ENCODE data around the gene RTKN2. TPM values are rescaled to one million over a fixed set of nuclear protein-coding genes. Genes with fewer than 3 reads are reported as not detected.

RTKN2 gene
- total and polyA plus RNA-seq, 9 of the 15 experiments (the other 6 are each of a cell fraction or from before 2014, with no cell fraction given), result 0.03 to 0.11 (median 0.05) TPM; not detected in 2

- TF ChIP-seq TCF7L2 (IDR thresholded peaks at IDR 0.05; ENCODE audit: low read depth, low read length) (no peak), MCM2 (IDR thresholded peaks at IDR 0.05; ENCODE audit: low read depth) (no peak), ZNF76 (CRISPR knock-in tag; IDR thresholded peaks at IDR 0.05; ENCODE audit: borderline replicate concordance) (no peak)
These were observed 93.4 kb downstream of the RTKN2 start (continued) for GRCh38 chr10:62175251-62175650.

- BruUV-seq (replicated peaks), result no TSS peak
- CTCF ChIA-PET (ENCODE audit: low intra/inter-chr PET ratio), result no interaction called here
- H4K20me1 ChIP-seq (replicated peaks; ENCODE audit: control insufficient read depth, insufficient read depth, low read length), result no peaks in the 10 kb centered on the region
These were observed 96.2 kb downstream of the RTKN2 start for GRCh38 chr10:62172465-62172864.

GRCh38 chr10:62171791-62172190 is 96.9 kb downstream of the RTKN2 start:
- H3K27ac ChIP-seq (ENCODE audit: extremely low read depth, low read depth, low read length), result no peak overlapping the region
- WGBS (ENCODE audit: insufficient coverage, low coverage, missing lambda C conversion rate), result 2% methylated on average over 2 of the region's 2 CpGs
- in situ Hi-C loops (cut with MboI) (no loop called here), intact Hi-C loops (cut with micrococcal nuclease) (no loop called here)
- no peak for ATAC-seq
- ChIA-PET CTCF (ENCODE audit: low intra/inter-chr PET ratio) (no interaction called here), POLR2A (no interaction called here)
- H3K9me3 ChIP-seq (replicated peaks; ENCODE audit: control insufficient read depth, insufficient read depth, low read depth, low read length), result no peaks in the 10 kb centered on the region
- H3K4me1 ChIP-seq (replicated peaks in 1 of 2; ENCODE audit: control insufficient read depth in 2 of 2, insufficient read depth in 2 of 2, low read length in 2 of 2), result no peaks in the 10 kb centered on the region
- H3K79me2 ChIP-seq (ENCODE audit: control insufficient read depth, insufficient read depth, low read length), result no peaks in the 10 kb centered on the region
- no peak overlapping the region for H3K4me2 ChIP-seq (ENCODE audit: insufficient read depth, low read length)
- H3K9ac ChIP-seq (ENCODE audit: insufficient read depth in 1 of 2, low read depth in 2 of 2, low read length in 2 of 2), result no peak overlapping the region
- no peaks in the 10 kb centered on the region for H3K36me3 ChIP-seq (ENCODE audit: control insufficient read depth, insufficient read depth, low read length)
- H3K9me1 ChIP-seq (ENCODE audit: control insufficient read depth, insufficient read depth, low read length), result no peaks in the 10 kb centered on the region
- H4K20me1 ChIP-seq (replicated peaks; ENCODE audit: control insufficient read depth, insufficient read depth, low read length), result no peaks in the 10 kb centered on the region
- H3K27me3 ChIP-seq (ENCODE audit: control insufficient read depth in 2 of 2, insufficient read depth in 2 of 2, low read length in 2 of 2), result no peaks in the 10 kb centered on the region
- no TSS peak for BruUV-seq (replicated peaks)
- no peak for FAIRE-seq
- no peak for DNase-seq (ENCODE audit: extremely low read depth in 1 of 4, low spot score in 3 of 4)
- H3K4me3 ChIP-seq, result no peak overlapping the region
- H2AFZ ChIP-seq (ENCODE audit: low read depth, low read length), result no peak overlapping the region
- TF ChIP-seq ARID1B (IDR thresholded peaks at IDR 0.05) (no peak), FUS (optimal IDR thresholded peaks at IDR 0.05; ENCODE audit: low read depth, low read length) (no peak), PHF21A (IDR thresholded peaks at IDR 0.05; ENCODE audit: borderline replicate concordance, low read depth) (no peak), RBFOX2 (IDR thresholded peaks at IDR 0.05; ENCODE audit: low read depth, low read length) (no peak), KLF16 (IDR thresholded peaks at IDR 0.05) (no peak), GTF2A2 (tag; IDR thresholded peaks at IDR 0.05) (no peak), ZNF507 (tag; conservative IDR thresholded peaks at IDR 0.05) (no peak), SNRNP70 (optimal IDR thresholded peaks at IDR 0.05; ENCODE audit: low read depth, low read length) (no peak), ZNF668 (CRISPR knock-in tag; IDR thresholded peaks at IDR 0.05) (no peak)

More at GRCh38 chr10:62172465-62172864, 96.2 kb downstream of the RTKN2 start:
- in situ Hi-C loops (cut with MboI) (no loop called here), intact Hi-C loops (cut with micrococcal nuclease) (no loop called here)
- H3K9ac ChIP-seq (ENCODE audit: insufficient read depth in 1 of 2, low read depth in 2 of 2, low read length in 2 of 2), result no peak overlapping the region
- no peaks in the 10 kb centered on the region for H3K36me3 ChIP-seq (ENCODE audit: control insufficient read depth, insufficient read depth, low read length)
- no peak overlapping the region for H3K27ac ChIP-seq (ENCODE audit: extremely low read depth, low read depth, low read length)
- POLR2A ChIA-PET, result interaction anchor here (0.6 kb wide), 1 partner anchor 233 kb away, joined by 3 read pairs; no protein-coding TSS in a partner anchor
- no peaks in the 10 kb centered on the region for H3K9me3 ChIP-seq (replicated peaks; ENCODE audit: control insufficient read depth, insufficient read depth, low read depth, low read length)
- H3K79me2 ChIP-seq (ENCODE audit: control insufficient read depth, insufficient read depth, low read length), result no peaks in the 10 kb centered on the region
- no peak overlapping the region for H3K4me2 ChIP-seq (ENCODE audit: insufficient read depth, low read length)
- ATAC-seq, result no peak
- DNase-seq (ENCODE audit: extremely low read depth in 1 of 4, low spot score in 3 of 4), result no peak
- no peaks in the 10 kb centered on the region for H3K27me3 ChIP-seq (ENCODE audit: control insufficient read depth in 2 of 2, insufficient read depth in 2 of 2, low read length in 2 of 2)
- no peak for FAIRE-seq
- TF ChIP-seq ZNF354B (CRISPR knock-in tag; IDR thresholded peaks at IDR 0.05), result peak; percentile 53; the same call in 1 of the 2 replicates
- no peak for TF ChIP-seq IRF2 (CRISPR knock-in tag; IDR thresholded peaks at IDR 0.05)
- peak; percentile 97 for TF ChIP-seq ZNF507 (tag; conservative IDR thresholded peaks at IDR 0.05)
- no peaks in the 10 kb centered on the region for H3K4me1 ChIP-seq (replicated peaks in 1 of 2; ENCODE audit: control insufficient read depth in 2 of 2, insufficient read depth in 2 of 2, low read length in 2 of 2)
- H3K4me3 ChIP-seq, result no peak overlapping the region
- H2AFZ ChIP-seq (ENCODE audit: low read depth, low read length), result no peak overlapping the region
- no peaks in the 10 kb centered on the region for H3K9me1 ChIP-seq (ENCODE audit: control insufficient read depth, insufficient read depth, low read length)

All from K562 (cell line).